ENCODE results near the gene TEKTIP1. TPM values are rescaled to one million over a fixed set of nuclear protein-coding genes. Genes with fewer than 3 reads are reported as not detected.
A peak's percentile ranks its signal among the peaks of the same experiment; 100 is the strongest.
"Not testable (repeated sequence)": the region's sequence is repeated elsewhere in the genome, so short reads cannot be mapped to it uniquely, and the experiment has no call there.

The TEKTIP1 gene
- total and polyA plus RNA-seq, 2 donors from 2014 or later: 1.2 to 9.2 TPM

DNA sequence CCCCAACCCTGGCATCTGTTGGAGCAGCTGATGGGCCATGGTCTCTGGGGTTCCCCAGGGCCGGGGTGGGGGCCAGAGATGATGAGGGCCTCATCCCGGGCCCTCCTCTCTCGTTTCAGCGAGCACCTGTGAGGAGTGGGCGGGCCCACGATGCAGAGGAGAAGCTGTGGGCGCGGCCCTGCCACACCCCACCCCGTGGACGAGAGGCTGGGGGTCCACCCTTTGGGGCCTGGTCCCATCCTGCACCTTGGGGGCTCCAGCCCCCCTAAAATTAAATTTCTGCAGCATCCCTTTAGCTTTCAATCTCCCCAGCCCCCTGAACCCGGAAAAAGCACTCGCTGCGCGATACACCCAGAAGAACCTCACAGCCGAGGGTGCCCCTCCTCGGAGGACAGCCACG, 39.4 kb downstream of the TEKTIP1 start:
- Histone ChIP-seq H3K4me1 (ENCODE audit: control insufficient read depth in 2 of 3, insufficient read depth in 2 of 3, low read depth in 1 of 3, low read length in 3 of 3) (no peaks in the 10 kb centered on the region), H3K27me3 (ENCODE audit: control insufficient read depth, insufficient read depth, low read length) (no peaks in the 10 kb centered on the region), H3K9ac (ENCODE audit: low read length in 3 of 3) (no peak overlapping the region), H3K4me3 (ENCODE audit: low read length in 3 of 3) (no peak overlapping the region), H3K27ac (ENCODE audit: low read depth in 2 of 2, low read length in 2 of 2) (no peak overlapping the region), H3K9me3 (ENCODE audit: control insufficient read depth in 2 of 3, insufficient read depth in 1 of 3, low read length in 3 of 3) (no peaks in the 10 kb centered on the region), H3K36me3 (ENCODE audit: control insufficient read depth in 2 of 3, insufficient read depth in 3 of 3, low read length in 3 of 3) (peaks cover 0 to 2% (median 0%) of the 10 kb centered on the region in 3 donors)
- TF ChIP-seq, protein P1, sequence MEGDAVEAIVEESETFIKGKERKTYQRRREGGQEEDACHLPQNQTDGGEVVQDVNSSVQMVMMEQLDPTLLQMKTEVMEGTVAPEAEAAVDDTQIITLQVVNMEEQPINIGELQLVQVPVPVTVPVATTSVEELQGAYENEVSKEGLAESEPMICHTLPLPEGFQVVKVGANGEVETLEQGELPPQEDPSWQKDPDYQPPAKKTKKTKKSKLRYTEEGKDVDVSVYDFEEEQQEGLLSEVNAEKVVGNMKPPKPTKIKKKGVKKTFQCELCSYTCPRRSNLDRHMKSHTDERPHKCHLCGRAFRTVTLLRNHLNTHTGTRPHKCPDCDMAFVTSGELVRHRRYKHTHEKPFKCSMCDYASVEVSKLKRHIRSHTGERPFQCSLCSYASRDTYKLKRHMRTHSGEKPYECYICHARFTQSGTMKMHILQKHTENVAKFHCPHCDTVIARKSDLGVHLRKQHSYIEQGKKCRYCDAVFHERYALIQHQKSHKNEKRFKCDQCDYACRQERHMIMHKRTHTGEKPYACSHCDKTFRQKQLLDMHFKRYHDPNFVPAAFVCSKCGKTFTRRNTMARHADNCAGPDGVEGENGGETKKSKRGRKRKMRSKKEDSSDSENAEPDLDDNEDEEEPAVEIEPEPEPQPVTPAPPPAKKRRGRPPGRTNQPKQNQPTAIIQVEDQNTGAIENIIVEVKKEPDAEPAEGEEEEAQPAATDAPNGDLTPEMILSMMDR (IDR thresholded peaks at IDR 0.05; ENCODE audit: borderline replicate concordance, extremely low read depth, insufficient read depth): no peak
- DNase-seq (no peak), FAIRE-seq (no peak)
- intact Hi-C loops (cut with DNase I): no loop called here

DNA sequence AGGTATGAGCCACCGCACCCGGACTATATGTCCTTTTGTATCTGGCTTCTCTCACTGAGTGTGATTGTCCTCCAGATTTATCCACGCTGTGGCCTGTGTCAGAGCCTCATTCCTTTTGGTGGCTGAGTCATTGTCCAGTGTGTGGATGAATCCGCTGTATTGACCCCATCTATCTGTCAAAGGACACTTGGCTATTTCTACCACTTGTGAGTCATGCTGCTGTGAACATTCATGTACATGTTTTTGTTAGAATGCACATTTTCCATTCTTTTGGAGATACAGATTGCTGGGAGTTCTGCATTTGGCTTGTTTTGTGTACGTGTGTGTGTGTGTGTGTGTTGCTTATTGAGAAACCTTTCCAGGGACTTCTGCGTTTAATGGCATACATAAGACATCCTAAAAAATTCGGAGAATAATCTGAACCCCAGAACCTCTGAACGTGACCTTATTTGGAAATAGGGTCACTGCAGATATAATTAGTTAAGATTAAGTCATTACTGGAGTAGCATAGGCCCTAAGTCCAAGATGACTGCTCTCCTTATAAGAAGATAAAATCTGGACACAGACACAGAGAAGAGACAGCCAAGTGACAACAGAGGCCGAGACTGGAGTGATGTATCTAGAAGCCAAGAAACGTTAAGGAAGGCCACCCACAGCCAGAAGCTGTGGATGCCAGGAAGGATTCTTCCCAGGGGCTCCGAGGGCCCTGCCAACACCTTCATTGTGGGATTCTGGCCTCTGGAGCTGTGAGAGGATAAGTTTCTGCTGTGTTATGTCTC, 41.4 kb downstream of the TEKTIP1 start:
- no peak for FAIRE-seq
- no peaks in the 10 kb centered on the region for H3K9me3 ChIP-seq (ENCODE audit: control insufficient read depth in 2 of 3, insufficient read depth in 1 of 3, low read length in 3 of 3)
- no peaks in the 10 kb centered on the region for H3K27me3 ChIP-seq (ENCODE audit: control insufficient read depth, insufficient read depth, low read length)
- TF ChIP-seq, protein P1 (IDR thresholded peaks at IDR 0.05; ENCODE audit: borderline replicate concordance, extremely low read depth, insufficient read depth): no peak
- H3K4me3 ChIP-seq (ENCODE audit: low read length in 3 of 3): no peak overlapping the region
- peak overlapping the region in 1 of 2 donors; percentile 28 for H3K27ac ChIP-seq (ENCODE audit: low read depth in 2 of 2, low read length in 2 of 2)
- no peak overlapping the region for H3K9ac ChIP-seq (ENCODE audit: low read length in 3 of 3)
- H3K36me3 ChIP-seq (ENCODE audit: control insufficient read depth in 2 of 3, insufficient read depth in 3 of 3, low read length in 3 of 3): peaks cover 0 to 1% (median 0%) of the 10 kb centered on the region in 3 donors
- H3K4me1 ChIP-seq (ENCODE audit: control insufficient read depth in 2 of 3, insufficient read depth in 2 of 3, low read depth in 1 of 3, low read length in 3 of 3): no peaks in the 10 kb centered on the region
- DNase-seq: no peak
- intact Hi-C loops (cut with DNase I): no loop called here

DNA sequence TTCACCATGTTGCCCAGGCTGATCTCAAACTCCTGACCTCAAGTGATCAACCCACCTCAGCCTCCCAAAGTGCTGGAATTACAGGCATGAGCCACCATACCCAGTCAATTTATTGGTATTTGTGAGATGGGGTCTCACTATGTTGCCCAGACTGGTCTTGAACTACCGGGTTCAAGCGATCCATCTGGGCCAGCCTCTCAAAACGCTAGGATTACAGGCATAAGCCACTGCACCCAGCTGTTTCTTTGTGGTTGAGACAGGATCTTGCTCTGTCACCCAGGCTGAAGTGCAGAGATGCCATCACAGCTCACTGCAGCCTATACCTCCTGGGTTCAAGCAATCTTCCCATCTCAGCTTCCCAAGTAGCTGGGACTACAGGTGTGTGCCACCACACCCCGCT, 42.8 kb downstream of the TEKTIP1 start:
- DNase-seq; H3K36me3 ChIP-seq (ENCODE audit: control insufficient read depth in 2 of 3, insufficient read depth in 3 of 3, low read length in 3 of 3); H3K27me3 ChIP-seq (ENCODE audit: control insufficient read depth, insufficient read depth, low read length); H3K27ac ChIP-seq (ENCODE audit: low read depth in 2 of 2, low read length in 2 of 2); FAIRE-seq; intact Hi-C loops (cut with DNase I); H3K4me3 ChIP-seq (ENCODE audit: low read length in 3 of 3); H3K9ac ChIP-seq (ENCODE audit: low read length in 3 of 3); H3K9me3 ChIP-seq (ENCODE audit: control insufficient read depth in 2 of 3, insufficient read depth in 1 of 3, low read length in 3 of 3); H3K4me1 ChIP-seq (ENCODE audit: control insufficient read depth in 2 of 3, insufficient read depth in 2 of 3, low read depth in 1 of 3, low read length in 3 of 3): not testable (repeated sequence)

DNA sequence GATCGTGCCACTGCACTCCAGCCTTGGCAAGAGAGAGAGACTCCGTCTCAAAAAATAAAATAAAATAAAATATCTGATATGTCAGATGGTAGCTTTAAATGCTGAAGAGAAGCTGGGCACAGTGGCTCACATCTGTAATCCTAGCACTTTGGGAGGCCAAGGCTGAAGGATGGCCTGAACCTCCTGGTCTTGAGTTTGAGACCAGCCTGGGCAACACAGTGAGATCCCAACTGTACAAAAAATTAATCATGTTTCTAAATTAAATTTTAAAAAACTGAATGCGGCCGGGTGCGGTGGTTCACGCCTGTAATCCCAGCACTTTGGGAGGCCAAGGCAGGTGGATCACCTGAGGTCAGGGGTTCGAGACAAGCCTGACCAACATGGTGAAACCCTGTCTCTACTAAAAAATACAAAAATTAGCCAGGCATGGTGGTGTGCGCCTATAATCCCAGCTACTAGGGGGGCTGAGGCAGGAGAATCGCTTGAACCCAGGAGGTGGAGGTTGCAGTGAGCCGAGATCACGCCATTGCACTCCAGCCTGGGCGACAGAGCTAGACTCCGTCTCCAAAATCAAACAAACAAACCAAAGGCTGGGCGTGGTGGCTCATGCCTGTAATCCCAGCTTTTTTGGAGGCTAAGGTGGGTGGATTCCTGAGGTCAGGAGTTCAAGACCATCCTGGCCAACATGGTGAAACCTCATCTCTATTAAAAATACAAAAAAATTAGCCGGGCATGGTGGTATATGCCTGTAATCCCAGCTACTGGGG, 45.2 kb downstream of the TEKTIP1 start:
- DNase-seq; H3K9me3 ChIP-seq (ENCODE audit: control insufficient read depth in 2 of 3, insufficient read depth in 1 of 3, low read length in 3 of 3); FAIRE-seq; H3K36me3 ChIP-seq (ENCODE audit: control insufficient read depth in 2 of 3, insufficient read depth in 3 of 3, low read length in 3 of 3); intact Hi-C loops (cut with DNase I); H3K27ac ChIP-seq (ENCODE audit: low read depth in 2 of 2, low read length in 2 of 2); H3K4me3 ChIP-seq (ENCODE audit: low read length in 3 of 3); H3K4me1 ChIP-seq (ENCODE audit: control insufficient read depth in 2 of 3, insufficient read depth in 2 of 3, low read depth in 1 of 3, low read length in 3 of 3); H3K9ac ChIP-seq (ENCODE audit: low read length in 3 of 3); H3K27me3 ChIP-seq (ENCODE audit: control insufficient read depth, insufficient read depth, low read length): not testable (repeated sequence)

Measured in kidney (tissue), 14 donors.